Measurements from ENCODE around the gene DGAT2.
A peak's percentile ranks its signal among the peaks of the same experiment; 100 is the strongest.

The DGAT2 gene

GRCh38 chr11:75802021-75802912, 33.7 kb downstream of the DGAT2 start:
- no peak for DNase-seq

- peak; percentile 65 to 74 for DNase-seq
These were observed 34.6 kb downstream of the DGAT2 start for GRCh38 chr11:75802913-75803820.

DNA sequence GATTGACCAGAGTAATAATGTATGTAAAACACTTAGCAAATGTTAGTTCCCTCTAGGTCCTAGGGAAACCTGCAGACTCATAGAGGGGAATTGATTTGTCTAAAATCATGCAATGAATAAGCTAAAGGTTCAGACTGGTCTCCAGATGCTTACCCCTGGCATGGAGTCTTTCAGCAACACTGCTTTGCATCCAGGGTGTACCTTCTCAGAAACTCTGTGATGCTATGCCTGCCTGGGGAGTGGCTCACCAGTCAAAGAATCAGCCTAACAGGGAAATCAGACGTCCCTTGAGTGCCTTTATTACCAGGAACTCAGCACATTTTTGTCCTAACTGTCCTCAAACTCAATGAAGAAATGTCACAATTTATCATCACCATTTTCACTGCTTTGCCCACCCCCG, 40.5 kb downstream of the DGAT2 start:
- DNase-seq, result no peak

DNA sequence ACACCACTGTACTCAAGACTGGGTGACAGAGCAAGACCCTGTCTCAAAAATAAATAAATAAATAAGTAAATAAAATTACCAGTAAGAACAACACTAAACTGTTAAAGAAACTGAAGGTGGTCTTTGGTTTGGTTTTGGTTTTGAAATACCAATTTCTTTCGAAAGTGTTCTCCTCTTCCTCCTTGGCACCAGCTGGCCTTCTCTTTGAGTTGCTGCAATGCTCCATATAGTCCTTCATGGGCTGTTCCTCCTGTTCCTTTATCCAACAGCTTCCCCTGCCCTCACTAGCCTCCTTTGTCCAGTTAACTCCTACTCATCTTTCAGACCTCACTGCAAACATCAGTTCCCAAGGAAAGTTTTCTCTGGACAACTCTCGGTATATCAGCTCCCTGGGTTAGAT, 41.4 kb downstream of the DGAT2 start:
- no peak for DNase-seq

GRCh38 chr11:75810637-75811390, 42.2 kb downstream of the DGAT2 start:
- no peak for DNase-seq

- no peak for DNase-seq
These were observed 42.9 kb downstream of the DGAT2 start for GRCh38 chr11:75811485-75811884.

DNA sequence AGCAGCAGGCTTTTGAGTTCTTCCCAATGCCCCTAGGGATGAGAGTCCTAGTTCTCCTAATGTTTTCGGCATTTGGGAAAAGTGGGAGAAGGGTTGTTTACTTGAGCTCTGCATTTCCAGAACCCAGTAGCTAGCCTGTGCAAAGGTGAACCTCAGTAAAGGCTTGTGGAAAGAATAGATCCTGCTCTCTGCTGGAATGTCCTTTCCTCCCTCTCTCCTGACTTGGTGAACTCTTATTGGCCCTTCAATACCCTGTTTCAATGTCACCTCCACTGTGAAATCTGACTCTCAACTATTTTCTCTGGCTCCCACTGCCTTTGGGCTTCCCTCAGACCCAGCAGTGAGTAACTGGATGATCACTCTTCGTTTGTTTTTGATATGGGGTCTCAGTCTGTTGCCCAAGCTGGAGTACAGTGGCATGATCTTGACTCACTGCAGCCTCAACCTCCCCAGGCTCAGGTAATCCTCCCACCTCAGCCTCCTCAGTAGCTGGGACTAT, 44.0 kb downstream of the DGAT2 start:
- DNase-seq, result no peak

- DNase-seq, result no peak
These were observed 44.5 kb downstream of the DGAT2 start for GRCh38 chr11:75813124-75813523.

GRCh38 chr11:75813622-75814039, 45.1 kb downstream of the DGAT2 start:
- DNase-seq, result no peak

DNA sequence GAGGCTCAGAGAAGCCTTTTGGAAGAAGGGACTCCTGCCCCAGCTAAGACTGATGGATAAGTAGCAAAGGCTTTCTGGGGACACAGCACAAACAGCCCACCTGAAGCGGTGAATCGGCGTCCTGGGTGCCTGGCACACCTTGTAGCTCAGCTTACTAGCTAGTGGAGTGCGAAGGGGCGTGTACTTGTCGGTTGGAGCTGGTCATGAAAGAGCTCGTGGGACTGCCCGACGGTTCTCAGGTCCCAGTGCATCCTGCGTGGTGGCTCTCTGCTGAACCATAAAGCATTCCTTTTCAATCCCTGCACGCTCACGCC, 45.7 kb downstream of the DGAT2 start:
- DNase-seq, result no peak

DNA sequence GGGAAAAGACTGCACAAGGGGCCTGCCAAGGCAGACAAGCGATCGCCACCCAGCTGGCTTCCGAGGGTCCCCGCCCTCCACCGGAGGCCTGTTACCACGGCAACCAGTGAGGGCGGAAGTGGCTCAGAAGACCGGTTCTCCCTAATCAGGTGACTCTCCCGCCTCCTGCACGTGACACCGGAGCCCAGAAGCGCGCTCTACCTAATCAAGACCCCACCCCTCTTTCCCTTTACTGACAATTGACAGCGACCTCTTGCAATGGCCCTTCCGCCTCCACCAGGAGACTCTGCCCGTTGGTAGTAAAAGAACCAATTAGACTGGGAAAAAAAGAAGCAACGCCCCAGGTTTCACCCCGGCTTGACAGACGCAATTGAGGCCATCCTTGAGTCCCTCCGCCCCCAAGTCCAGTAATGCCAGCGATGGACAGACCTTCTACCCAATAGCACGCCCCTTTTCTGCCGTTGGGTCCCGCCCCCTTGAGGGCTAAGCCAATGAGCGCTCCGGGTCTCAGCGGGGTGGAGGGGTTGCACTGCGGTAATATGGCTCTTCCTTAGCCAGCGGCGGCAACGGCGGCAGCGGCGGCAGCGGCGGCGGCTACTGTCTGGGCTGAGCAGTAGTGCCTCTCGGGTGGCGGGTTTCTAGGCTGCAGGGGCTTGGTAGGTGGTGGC, 46.2 kb downstream of the DGAT2 start, which contains the start of gene UVRAG:
Gene UVRAG, plus strand, starts transcription at position 534 of the 668 bp plus-strand sequence. CDS start 198 bp downstream, outside the sequence.
- DNase-seq, result peak; percentile 99

DNA sequence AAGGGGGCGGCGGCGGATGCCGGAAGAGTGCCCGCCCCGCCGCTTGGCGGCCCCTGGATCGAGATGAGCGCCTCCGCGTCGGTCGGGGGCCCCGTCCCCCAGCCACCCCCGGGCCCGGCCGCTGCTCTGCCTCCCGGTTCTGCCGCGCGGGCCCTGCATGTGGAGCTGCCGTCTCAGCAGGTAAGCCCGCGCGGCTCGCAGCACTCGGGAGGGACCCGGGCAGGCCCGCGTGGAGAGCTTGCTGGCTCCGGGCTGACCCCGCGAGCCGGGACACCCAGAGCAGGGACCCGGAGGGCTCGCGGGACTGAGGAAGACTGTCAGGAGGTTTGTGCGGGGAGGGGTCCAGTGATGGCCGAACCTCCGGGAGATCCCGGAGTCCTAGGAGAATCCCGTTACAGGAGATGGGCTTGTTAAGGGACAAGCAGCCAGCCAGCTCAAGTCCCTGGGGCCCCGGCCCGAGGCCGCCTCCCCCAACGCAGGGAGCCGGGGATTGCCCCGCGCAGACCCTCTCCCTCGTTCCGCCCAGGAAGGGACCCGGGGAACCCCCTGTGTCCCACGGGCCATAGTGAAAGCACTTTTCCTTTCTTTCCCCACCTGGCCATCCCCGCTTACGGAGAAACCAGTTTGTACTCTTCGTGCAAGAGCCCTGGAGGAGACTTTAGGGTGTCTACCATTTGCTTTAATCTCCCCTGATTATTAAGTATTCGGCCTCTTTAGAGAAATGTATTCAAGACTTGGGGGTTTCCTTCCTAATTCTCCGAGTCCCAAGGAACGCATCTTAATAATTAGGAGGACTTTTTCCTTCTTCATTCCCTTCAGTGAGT, 47.0 kb downstream of the DGAT2 start:
- peak; percentile 50 to 64 for DNase-seq

DNA sequence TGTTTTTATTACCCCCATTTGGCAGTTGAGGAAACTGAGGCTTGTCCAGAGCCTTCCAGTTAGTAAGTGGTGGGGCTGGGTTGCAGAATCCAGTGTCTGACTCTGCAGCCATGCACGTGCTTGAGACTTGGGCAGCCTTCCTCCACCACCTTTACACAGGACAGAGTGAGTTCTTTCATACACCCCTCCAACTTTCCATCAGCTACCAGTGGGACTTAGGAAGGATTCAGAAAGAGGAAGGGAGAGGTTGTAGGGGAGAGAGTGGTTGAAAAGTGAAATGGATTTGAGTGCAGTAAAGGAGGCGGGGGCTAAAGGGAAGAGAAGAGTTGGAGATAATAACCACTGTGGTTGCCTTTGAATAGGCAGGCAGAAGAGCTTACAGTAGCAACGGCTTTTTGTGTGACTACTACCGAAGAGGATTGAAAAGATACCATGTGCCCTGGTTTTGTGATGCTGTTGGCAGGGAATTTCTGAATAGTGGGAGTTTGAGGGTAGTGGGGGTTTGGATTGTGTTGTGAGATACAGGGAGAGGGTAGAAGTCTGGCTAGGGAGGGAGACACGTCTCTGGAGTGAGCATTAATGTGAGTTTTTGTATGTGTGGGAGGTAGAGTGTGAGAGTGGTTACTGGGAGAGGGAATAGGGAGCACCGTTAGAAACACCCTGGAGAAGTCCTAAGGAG, 48.1 kb downstream of the DGAT2 start:
- no peak for DNase-seq

- no peak for DNase-seq
These were observed 52.1 kb downstream of the DGAT2 start for GRCh38 chr11:75820645-75821044.

DNA sequence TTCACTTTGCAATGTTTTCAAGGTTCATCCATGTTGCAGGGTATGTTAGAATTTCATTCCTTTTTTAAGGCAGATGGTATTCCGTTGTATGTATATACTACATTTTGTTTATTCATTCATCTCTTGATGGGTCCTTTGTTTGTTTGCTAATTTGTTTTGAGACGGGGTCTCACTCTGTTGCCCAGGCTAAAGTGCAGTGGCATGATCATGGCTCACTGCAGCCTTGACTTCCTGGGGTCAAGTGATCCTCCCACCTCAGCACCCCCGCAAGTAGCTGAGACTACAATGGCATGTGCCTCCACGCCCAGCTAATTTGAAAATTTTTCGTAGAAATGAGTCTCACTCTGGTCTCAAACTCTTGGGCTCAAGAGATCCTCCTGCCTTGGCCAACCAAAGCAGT, 52.6 kb downstream of the DGAT2 start:
- DNase-seq, result no peak

GRCh38 chr11:75822541-75822940, 54.0 kb downstream of the DGAT2 start:
- peak in 1 of 2 donors; percentile 16 for DNase-seq

- no peak for DNase-seq
These were observed 54.8 kb downstream of the DGAT2 start for GRCh38 chr11:75823415-75823814.

- no peak for DNase-seq
These were observed 55.4 kb downstream of the DGAT2 start for GRCh38 chr11:75823946-75824345.

DNA sequence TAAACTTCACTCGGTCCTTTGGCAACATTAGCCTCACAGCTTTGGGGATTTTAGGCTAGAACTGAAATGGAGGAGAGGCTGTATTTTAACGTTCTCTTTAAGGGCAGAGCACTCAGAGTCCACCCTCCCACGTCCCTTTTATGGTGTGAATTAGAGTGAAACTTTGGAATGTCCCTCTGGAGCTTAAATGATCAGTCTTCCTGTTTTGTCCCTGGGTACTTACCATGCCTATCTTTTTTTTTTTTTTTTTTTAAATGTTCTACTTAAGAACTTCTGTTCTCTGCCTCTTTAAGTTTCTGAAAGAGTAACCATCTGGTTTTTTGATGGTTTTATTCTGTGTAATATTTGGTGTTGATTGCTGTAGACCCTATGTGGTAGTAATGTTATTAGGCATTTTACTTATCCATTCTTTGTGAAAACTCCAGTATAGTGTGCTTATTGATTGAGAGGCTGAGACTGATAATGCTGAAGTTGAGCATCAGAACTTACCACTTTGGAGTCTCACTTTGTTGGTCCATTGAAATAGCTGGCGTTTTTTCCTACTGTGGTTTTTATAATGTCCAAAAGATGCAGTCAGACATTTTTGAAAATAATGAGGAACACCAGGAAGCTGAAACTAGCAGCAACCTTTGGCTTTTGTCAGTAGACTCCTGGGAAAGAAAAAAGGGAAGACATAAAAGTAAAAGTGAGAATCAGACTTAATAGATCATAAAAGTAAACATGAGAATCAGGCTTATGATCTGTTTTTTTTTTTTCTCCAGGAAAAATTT, 58.1 kb downstream of the DGAT2 start:
- no peak for DNase-seq

DNA sequence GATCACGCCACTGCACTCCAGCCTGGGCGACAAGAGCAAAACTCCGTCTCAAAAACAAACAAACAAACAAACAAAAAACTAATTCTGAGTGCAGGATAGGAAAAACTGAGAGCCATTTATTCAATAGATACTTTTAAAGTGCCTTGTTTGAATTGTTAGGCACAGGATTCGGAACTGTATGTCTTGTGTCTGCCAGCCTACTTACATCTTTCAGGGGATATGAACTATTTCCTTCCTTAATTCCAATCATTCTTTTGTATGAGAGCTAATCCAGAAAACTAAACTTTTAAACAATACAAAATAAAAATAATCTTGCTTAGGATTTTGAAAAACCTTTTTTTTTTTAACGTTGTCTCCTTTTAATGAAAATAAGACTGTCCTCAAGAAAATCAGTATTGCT, 59.0 kb downstream of the DGAT2 start:
- no peak for DNase-seq

All from CD4-positive, alpha-beta T cell treated with Interleukin-1 beta for 1 hour (primary cell).